Panc1 (cell line): ENCODE measurements around the gene ABCD4.

Experiments
- CTCF ChIP-seq: fragments of 450-650 bp; IDR thresholded peaks from 2 replicates; pipeline ENCODE4 v1.5.1; 2017; ENCODE audit warnings: mild to moderate bottlenecking
- POLR2AphosphoS5 ChIP-seq: IDR thresholded peaks from 2 replicates; pipeline ENCODE4 v1.6.1; 2012; ENCODE audit warnings: mild to moderate bottlenecking, low read depth, low read length, moderate library complexity
- SIN3A ChIP-seq: IDR thresholded peaks from 2 replicates; pipeline ENCODE4 v1.6.1; 2012; ENCODE audit warnings: low read depth, mild to moderate bottlenecking, low read length, moderate library complexity, borderline replicate concordance; ENCODE audit not compliant: insufficient read depth

- TF ChIP-seq CTCF: no peak
- no peak for TF ChIP-seq POLR2AphosphoS5
- no peak for TF ChIP-seq SIN3A
These were observed 23.8 kb upstream of the ABCD4 start for GRCh38 chr14:74326369-74327152.
